GM13977 (cell line): ENCODE results near the gene FARP1.

Experiments used
- DNase-seq: peaks from one replicate; pipeline ENCODE4 v3.0.0; 2012; ENCODE audit warnings: low spot score
- in situ Hi-C: fragments of 300-500 bp; cut with MboI; formaldehyde crosslinking; loops from one replicate; pipeline ENCODE4 v1.12.0; 2022; ENCODE audit warnings: low sequenced_read_pairs, low pct_unique_long_range_greater_than_20kb, mixed read lengths, inconsistent platforms; ENCODE audit not compliant: unreplicated experiment
- TF ChIP-seq, protein P1 (sequence below): IDR thresholded peaks from 2 replicates; pipeline ENCODE4 v1.5.1; 2012; ENCODE audit warnings: mild to moderate bottlenecking, control low read depth; ENCODE audit not compliant: insufficient read depth; ENCODE audit errors: extremely low read depth, missing control alignments

FARP1 gene

GRCh38 chr13:98234348-98234747 is 91.5 kb downstream of the FARP1 start:
- TF ChIP-seq, protein P1, sequence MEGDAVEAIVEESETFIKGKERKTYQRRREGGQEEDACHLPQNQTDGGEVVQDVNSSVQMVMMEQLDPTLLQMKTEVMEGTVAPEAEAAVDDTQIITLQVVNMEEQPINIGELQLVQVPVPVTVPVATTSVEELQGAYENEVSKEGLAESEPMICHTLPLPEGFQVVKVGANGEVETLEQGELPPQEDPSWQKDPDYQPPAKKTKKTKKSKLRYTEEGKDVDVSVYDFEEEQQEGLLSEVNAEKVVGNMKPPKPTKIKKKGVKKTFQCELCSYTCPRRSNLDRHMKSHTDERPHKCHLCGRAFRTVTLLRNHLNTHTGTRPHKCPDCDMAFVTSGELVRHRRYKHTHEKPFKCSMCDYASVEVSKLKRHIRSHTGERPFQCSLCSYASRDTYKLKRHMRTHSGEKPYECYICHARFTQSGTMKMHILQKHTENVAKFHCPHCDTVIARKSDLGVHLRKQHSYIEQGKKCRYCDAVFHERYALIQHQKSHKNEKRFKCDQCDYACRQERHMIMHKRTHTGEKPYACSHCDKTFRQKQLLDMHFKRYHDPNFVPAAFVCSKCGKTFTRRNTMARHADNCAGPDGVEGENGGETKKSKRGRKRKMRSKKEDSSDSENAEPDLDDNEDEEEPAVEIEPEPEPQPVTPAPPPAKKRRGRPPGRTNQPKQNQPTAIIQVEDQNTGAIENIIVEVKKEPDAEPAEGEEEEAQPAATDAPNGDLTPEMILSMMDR, result no peak
- in situ Hi-C loops, result no loop called here
- DNase-seq, result no peak

DNA sequence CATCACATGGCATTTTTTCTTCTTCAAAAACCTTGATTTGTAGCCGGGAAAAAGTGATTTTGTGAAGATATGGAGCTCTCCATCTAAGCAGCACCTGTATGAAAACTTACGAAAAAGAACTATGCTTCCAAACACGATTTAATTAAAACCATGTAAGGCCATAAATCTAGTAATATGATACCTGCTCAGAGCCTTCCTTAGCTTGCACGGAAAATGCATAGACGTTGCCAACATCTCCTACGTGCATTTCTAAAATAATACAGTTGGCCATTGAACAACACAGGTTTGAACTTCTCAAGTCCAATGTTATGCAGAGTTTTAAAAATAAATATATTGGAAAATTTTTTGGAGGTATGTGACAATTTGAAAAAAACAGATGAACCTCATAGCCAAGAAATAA is 93.3 kb downstream of the FARP1 start:
- no peak for DNase-seq
- TF ChIP-seq, protein P1, result no peak
- in situ Hi-C loops, result no loop called here

- DNase-seq, result no peak
- TF ChIP-seq, protein P1, result no peak
- in situ Hi-C loops, result no loop called here
Measured at GRCh38 chr13:98237331-98237730, 94.4 kb downstream of the FARP1 start.

GRCh38 chr13:98239162-98240076 is 96.5 kb downstream of the FARP1 start:
- in situ Hi-C loops, result no loop called here
- no peak for DNase-seq

DNA sequence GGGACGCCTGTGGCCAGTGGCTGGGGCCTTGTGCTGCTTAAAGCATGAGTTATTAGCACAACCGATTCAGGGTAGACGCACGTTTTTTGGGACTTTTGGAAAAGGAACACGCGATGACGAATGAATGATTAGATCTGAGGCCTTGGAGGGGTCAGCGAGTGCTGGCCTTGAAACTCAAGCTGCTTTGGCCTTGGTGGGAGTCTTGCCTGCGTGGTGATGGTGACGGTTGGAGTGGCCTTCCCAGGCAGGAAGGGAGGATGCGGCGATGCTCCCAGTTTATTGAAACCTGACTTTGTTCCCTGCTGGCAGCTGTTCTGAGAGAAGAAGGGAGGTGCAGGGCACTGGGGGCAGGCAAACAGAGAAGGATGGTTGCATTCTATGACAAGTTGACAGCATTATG is 97.2 kb downstream of the FARP1 start:
- TF ChIP-seq, protein P1, result no peak
- in situ Hi-C loops, result no loop called here
- no peak for DNase-seq

More at GRCh38 chr13:98239162-98240076, 96.5 kb downstream of the FARP1 start:
- TF ChIP-seq, protein P1, result no peak

DNA sequence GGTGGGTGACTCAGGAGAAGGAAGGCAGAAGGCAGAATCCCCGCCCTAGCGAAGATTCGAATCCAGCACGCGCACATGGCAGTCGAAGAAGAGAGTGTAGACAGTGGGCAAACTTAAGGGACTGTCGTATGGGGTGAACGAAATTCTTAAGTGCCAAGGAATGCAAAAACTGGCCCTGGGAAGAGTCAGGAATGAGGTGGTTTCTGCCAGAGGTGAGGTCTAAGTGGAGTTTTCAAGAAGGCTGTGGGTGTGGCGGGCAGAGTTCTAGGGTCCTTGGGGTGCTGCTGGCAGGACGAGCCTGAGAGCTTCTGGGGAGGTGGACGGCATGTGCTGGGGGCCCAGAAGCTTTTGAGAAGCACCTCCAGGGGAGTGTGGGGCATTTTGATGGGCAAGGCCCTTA is 98.1 kb downstream of the FARP1 start:
- TF ChIP-seq, protein P1, result no peak
- DNase-seq, result no peak
- in situ Hi-C loops, result no loop called here
